ENCODE measurements around the gene DUSP6.

Gene DUSP6

DNA sequence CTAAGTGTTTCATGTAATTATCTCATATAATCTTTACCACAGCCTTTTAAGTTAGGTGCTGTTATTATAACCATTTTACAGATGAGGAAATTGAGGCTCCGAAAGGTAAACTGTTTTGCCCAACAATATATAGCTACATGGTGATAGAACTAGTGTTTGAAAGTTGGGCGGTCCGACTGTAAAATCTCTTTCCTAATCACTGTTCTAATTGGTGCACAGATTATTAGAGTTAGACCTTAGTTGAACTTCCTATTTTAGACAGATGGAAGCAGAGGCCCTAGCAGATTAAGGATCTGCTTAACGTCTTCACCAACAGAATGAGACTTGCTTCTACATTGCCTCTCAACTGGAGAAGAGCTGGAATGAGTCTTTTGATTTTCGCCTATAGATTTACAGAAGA, 30.0 kb upstream of the DUSP6 start:
- Histone ChIP-seq H3K27ac (ENCODE audit: low read length) (no peak overlapping the region), H4K20me1 (ENCODE audit: insufficient read depth, low read length) (no peaks in the 10 kb centered on the region)

DNA sequence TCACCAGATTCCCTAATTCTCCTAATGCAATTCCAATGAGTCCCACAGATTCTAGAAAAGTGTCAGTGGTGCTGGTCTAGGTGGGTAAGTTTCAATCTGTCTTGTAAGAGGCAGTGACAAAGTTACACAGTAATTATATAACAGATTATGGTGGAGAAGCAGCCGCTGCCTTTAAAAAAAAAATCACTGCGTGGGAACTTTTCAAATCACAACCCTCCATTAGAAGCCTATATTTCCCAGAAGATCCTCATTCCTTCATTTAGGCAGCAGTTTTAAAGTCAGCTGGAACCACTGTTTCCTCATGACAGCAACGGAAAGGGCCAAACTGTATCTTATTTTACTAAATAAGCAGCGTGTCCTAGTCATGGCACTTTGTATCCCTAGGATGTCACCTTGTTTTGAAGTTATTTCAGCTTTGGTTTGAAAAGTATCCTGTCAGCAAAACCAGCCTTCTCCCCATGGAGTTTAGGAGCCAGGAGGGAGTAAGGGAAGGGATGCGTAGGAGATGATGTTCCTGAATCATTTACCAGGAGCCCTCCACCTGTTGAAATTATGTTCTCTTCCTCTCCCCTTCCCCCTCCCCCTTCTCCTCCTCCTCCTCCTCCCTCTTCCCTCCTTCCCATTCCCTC, 27.7 kb upstream of the DUSP6 start:
- DNase-seq = no peak
- Histone ChIP-seq H3K4me1 (ENCODE audit: low read length) (no peaks in the 10 kb centered on the region), H2AFZ (ENCODE audit: low read length) (no peak overlapping the region), H3F3A (ENCODE audit: insufficient read depth, low read length) (no peaks in the 10 kb centered on the region), H4K20me1 (ENCODE audit: insufficient read depth, low read length) (no peaks in the 10 kb centered on the region), H3K9me3 (replicated peaks; ENCODE audit: insufficient read depth, low read length) (no peaks in the 10 kb centered on the region), H3K36me3 (replicated peaks; ENCODE audit: insufficient read depth, low read length) (no peaks in the 10 kb centered on the region), H3K4me3 (ENCODE audit: low read length) (no peak overlapping the region), H3K9ac (ENCODE audit: low read length) (no peak overlapping the region), H3K4me2 (ENCODE audit: low read depth, low read length) (no peak overlapping the region), H3K27me3 (replicated peaks; ENCODE audit: insufficient read depth, low read length) (no peaks in the 10 kb centered on the region), H3K9me2 (replicated peaks; ENCODE audit: insufficient read depth, low read length) (no peaks in the 10 kb centered on the region), H3K79me2 (ENCODE audit: low read length) (no peaks in the 10 kb centered on the region), H3K27ac (ENCODE audit: low read length) (no peak overlapping the region)
- TF ChIP-seq EZH2 (optimal IDR thresholded peaks at IDR 0.05; ENCODE audit: low read depth, low read length) = no peak
- no peak for TF ChIP-seq EZH2phosphoT487 (IDR thresholded peaks at IDR 0.05; ENCODE audit: low read length)
- TF ChIP-seq, protein P1, sequence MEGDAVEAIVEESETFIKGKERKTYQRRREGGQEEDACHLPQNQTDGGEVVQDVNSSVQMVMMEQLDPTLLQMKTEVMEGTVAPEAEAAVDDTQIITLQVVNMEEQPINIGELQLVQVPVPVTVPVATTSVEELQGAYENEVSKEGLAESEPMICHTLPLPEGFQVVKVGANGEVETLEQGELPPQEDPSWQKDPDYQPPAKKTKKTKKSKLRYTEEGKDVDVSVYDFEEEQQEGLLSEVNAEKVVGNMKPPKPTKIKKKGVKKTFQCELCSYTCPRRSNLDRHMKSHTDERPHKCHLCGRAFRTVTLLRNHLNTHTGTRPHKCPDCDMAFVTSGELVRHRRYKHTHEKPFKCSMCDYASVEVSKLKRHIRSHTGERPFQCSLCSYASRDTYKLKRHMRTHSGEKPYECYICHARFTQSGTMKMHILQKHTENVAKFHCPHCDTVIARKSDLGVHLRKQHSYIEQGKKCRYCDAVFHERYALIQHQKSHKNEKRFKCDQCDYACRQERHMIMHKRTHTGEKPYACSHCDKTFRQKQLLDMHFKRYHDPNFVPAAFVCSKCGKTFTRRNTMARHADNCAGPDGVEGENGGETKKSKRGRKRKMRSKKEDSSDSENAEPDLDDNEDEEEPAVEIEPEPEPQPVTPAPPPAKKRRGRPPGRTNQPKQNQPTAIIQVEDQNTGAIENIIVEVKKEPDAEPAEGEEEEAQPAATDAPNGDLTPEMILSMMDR (IDR thresholded peaks at IDR 0.05; ENCODE audit: low read length) = no peak

More for the DNA sequence above, 30.0 kb upstream of the DUSP6 start:
- Histone ChIP-seq H3K4me3 (ENCODE audit: low read length) (no peak overlapping the region), H3K27me3 (replicated peaks; ENCODE audit: insufficient read depth, low read length) (no peaks in the 10 kb centered on the region), H3K36me3 (replicated peaks; ENCODE audit: insufficient read depth, low read length) (no peaks in the 10 kb centered on the region), H3K4me1 (ENCODE audit: low read length) (no peaks in the 10 kb centered on the region), H2AFZ (ENCODE audit: low read length) (no peak overlapping the region), H3K9me2 (replicated peaks; ENCODE audit: insufficient read depth, low read length) (no peaks in the 10 kb centered on the region), H3F3A (ENCODE audit: insufficient read depth, low read length) (no peaks in the 10 kb centered on the region), H3K79me2 (ENCODE audit: low read length) (no peaks in the 10 kb centered on the region), H3K9ac (ENCODE audit: low read length) (no peak overlapping the region), H3K9me3 (replicated peaks; ENCODE audit: insufficient read depth, low read length) (no peaks in the 10 kb centered on the region), H3K4me2 (ENCODE audit: low read depth, low read length) (no peak overlapping the region)
- TF ChIP-seq EZH2 (optimal IDR thresholded peaks at IDR 0.05; ENCODE audit: low read depth, low read length) (no peak), EZH2phosphoT487 (IDR thresholded peaks at IDR 0.05; ENCODE audit: low read length) (no peak)
- TF ChIP-seq, protein P1 (IDR thresholded peaks at IDR 0.05; ENCODE audit: low read length) = no peak
- no peak for DNase-seq

DNA sequence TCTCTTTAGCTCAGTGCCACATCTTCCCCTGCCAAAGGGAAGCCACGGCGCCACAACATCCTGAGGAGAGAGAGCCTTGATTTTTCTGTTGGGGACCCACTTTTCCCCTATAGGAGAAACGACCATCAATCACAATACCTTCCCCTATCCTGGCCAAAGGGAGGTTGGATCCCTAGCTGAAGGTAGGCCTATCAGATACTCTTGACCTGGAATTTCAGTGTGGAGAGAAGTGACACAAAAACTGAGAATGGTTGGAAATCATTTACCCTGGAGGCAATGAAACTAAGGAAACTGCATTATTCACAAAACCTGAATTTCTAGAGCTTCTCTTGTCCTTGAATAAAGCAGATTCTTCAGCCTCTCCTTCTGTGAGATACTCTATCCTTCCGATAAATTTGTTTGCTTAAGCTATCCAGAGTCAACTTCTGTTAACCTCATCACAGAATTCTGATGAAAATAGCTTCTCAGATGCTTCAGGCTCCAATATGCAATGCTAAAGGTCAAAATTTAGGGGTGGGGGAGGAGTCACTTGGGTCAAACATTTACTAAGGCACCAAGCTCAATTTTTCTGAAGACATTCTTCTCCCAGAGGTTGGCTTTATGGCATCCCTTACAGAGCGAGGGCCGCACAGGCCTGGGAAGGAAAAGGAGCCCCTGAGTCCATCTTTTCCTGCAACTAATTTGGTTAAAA, 27.0 kb upstream of the DUSP6 start:
- no peaks in the 10 kb centered on the region for H3K27me3 ChIP-seq (replicated peaks; ENCODE audit: insufficient read depth, low read length)
- H3K27ac ChIP-seq (ENCODE audit: low read length) = no peak overlapping the region
- H4K20me1 ChIP-seq (ENCODE audit: insufficient read depth, low read length) = no peaks in the 10 kb centered on the region
- H3K36me3 ChIP-seq (replicated peaks; ENCODE audit: insufficient read depth, low read length) = no peaks in the 10 kb centered on the region
- H2AFZ ChIP-seq (ENCODE audit: low read length) = no peak overlapping the region
- H3K4me3 ChIP-seq (ENCODE audit: low read length) = no peak overlapping the region
- no peak for DNase-seq
- H3K4me2 ChIP-seq (ENCODE audit: low read depth, low read length) = no peak overlapping the region
- no peaks in the 10 kb centered on the region for H3K79me2 ChIP-seq (ENCODE audit: low read length)
- H3K9ac ChIP-seq (ENCODE audit: low read length) = no peak overlapping the region
- H3F3A ChIP-seq (ENCODE audit: insufficient read depth, low read length) = no peaks in the 10 kb centered on the region
- TF ChIP-seq, protein P1 (IDR thresholded peaks at IDR 0.05; ENCODE audit: low read length) = no peak
- no peak for TF ChIP-seq EZH2phosphoT487 (IDR thresholded peaks at IDR 0.05; ENCODE audit: low read length)
- TF ChIP-seq EZH2 (optimal IDR thresholded peaks at IDR 0.05; ENCODE audit: low read depth, low read length) = no peak
- no peaks in the 10 kb centered on the region for H3K4me1 ChIP-seq (ENCODE audit: low read length)
- H3K9me3 ChIP-seq (replicated peaks; ENCODE audit: insufficient read depth, low read length) = no peaks in the 10 kb centered on the region
- H3K9me2 ChIP-seq (replicated peaks; ENCODE audit: insufficient read depth, low read length) = no peaks in the 10 kb centered on the region
